HG02623 (cell line): ENCODE measurements around the gene RABGAP1L.

ENCODE experiments used
- ATAC-seq: cut with Tn5 transposase; IDR thresholded peaks from one replicate; pipeline ENCODE4 v1.9.1; 2021; ENCODE audit warnings: moderate library complexity; ENCODE audit not compliant: unreplicated experiment

The RABGAP1L gene

DNA sequence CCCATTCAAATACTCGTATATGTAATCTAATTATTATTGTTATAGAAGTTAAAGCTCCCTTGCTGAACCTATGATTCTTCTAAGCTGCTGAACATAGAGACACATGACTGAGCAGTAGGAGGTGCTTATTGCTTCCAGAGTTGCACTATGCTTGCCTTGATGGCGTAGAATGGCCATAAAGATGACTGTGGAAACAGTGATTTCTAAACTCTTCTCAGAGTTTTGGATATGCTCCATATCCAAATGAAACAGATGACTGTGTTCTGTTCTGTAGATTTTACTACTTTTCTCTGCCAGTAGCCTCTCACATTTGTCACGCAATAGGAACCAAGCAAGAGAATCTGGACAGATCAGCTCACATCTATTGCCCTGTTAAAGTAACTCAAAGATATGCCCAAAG, 752.3 kb downstream of the RABGAP1L start:
- ATAC-seq, result no peak

DNA sequence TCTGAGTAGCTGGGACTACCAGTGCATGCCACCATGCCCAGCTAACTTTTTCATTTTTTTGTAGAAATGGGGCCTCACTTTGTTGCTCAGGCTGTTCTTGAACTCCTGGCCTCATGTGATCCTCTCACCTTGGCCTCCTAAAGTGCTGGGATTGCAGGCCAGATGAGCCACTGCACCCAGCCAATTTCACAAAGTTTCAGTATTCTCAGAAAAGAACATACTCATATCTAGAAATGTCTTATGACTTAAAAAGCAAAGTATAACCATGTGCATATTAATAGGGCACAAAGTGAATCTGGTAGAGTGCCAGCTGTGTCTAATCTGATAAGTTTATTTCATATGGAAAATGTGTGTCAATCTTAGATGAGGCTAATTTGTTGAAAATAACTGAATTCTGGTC, 752.9 kb downstream of the RABGAP1L start:
- no peak for ATAC-seq

DNA sequence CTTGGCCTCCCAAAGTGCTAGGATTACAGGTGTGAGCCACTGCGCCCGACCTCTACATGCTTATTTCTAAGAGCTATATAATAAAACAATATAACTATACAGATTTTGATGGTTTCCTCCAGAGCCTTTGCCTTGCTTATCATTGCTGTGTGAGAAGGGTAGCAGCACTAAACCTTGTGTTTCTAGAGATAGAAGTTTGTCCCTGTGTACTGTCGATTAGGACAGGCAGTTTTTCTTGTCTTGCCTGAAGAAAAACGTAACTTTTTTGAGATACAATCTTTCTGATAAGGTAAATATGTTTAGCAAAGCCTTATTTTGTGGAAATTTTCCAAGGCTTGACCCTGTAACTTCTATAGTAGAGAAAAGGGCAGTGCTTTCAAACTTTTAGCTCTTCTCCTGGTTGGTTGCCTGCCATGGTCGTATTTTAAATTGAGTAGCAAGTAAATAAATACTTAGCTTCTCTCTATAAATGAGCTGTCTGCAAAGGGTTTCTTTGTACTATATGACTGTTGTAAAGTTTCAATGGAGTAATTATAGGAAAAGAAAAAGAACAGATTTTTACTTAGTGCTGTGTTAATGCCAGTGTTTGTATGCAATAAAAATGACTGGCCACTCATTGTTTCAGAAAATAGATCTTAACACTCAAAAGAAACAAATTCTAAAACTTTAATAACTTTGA, 754.0 kb downstream of the RABGAP1L start:
- no peak for ATAC-seq

DNA sequence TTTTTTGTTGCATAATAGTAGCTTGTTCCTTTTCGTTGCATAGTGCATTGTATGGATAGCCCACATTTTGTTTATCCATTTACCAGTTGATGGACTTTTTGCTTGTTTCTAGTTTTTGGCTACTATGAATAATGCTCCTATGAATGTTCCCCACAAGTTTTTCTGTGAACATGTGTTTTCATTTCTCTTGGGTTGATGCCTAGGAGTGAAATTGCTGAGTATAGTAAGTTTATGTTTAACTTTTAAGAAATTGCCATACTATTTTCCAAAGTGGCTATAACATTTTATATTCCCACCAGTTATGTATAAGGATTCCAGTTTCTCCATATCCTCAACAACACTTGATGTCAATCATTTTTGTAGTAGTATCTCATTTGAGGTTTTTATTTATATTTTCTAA, 755.7 kb downstream of the RABGAP1L start:
- no peak for ATAC-seq

- no peak for ATAC-seq
Observed at GRCh38 chr1:174916846-174917245, 757.5 kb downstream of the RABGAP1L start.

DNA sequence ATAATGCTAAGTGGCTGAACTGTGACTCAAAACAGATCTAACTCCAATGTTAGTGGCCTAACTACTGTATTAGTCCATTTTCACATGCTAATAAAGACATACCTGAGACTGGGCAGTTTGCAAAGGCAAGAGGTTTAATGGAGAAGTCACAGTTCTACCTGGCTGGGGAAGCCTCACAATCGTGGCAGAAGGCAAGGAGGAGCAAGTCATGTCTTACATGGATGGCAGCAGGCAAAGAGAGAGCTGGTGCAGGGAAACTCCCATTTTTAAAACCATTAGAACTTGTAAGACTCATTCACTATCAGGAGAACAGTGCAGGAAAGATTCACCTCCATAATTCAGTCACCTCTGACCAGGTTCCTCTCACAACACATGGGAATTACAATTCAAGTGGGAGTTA, 760.8 kb downstream of the RABGAP1L start:
- no peak for ATAC-seq

- ATAC-seq, result no peak
Observed at GRCh38 chr1:174922121-174922520, 762.8 kb downstream of the RABGAP1L start.

GRCh38 chr1:174923820-174924219, 764.5 kb downstream of the RABGAP1L start:
- ATAC-seq, result no peak

- no peak for ATAC-seq
Observed at GRCh38 chr1:174928541-174928940, 769.2 kb downstream of the RABGAP1L start.

- ATAC-seq, result no peak
Observed at GRCh38 chr1:174931214-174931613, 771.9 kb downstream of the RABGAP1L start.

DNA sequence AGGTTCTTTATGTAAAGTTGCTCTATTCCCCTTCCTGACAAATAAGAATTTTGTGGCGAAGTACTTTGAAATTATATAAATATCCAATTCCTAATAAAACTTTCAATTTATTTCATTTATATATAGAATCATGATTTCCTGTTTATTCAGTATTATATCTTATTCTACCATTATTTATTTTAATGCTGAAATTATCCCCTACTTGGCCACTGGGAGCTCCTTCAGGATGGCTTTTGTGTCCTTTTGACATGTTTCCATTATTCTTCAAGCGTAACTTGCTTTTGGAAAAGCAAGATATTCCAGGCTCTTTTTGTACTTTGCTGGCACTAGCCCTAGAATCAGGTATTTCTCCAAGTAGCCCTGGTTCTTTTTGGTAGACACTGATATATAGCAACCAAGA, 773.3 kb downstream of the RABGAP1L start:
- no peak for ATAC-seq

DNA sequence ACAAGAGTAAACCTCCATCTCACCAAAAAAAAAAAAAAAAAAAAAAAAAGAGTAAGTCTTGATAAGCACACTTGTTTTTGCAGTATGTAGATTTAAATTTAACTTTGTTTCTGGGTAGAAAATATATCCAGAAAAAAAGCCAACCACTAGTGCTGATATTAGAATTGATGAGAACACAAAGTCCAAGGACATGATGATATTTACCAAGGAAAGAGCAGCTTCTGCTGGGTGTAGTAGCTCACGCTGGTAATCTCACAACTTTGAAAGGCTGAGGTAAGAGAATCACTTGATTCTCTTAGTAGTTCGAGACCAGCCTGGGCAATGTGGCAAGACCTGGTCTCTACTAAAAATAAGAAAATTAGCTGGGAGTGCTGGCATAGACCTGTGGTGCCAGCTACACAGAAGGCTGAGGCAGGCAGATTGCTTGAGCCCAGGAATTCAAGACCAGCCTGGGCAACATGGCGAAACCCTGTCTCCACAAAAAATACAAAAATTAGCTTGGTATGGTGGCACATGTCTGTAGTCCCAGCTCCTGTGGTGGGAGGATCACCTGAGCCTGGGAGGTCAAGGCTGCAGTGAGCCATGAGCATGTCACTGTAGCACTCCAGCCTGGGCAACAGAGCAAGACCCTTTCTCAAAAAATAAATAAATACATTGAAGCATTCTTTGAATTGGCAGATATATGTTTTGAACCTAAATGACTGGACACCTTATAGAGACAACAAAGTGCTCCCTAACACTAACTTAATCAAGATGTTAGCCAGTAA, 776.8 kb downstream of the RABGAP1L start:
- ATAC-seq, result no peak

- no peak for ATAC-seq
Observed at GRCh38 chr1:174938281-174939007, 779.1 kb downstream of the RABGAP1L start.

DNA sequence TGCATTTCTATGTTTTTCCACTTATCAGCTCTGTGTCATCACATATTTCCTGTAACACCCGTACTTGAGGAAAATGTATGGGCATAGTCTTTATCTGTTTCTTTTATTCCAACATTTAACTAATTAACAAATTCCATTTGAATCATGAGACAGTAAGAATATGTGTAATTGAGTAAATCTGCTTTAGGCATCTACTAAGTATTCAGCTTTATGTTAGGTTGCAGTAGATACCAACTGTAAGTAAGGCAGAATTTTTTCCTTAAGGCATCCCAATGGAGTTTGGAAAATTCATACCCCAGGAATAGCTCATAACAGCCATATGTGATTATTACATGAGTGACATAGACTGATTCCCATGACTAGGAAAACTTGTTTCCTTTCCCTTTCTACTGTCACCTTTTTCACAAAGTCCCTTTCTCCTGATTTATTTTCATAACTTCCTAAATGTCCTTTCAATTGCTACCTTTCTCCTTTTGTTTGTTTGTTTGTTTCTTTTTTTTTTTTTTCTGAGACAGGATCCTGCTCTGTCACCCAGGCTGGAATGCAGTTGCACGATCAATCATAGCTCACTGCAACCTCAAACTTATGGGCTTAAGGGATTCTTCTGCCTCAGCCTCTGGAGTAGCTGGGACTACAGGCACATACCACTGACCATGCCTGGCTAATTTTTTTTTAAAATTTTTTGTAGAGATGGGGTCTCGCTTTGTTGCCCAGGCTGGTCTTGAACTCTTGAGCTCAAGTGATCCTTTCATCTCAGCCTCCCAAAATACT, 780.6 kb downstream of the RABGAP1L start:
- no peak for ATAC-seq

- ATAC-seq, result no peak
Observed at GRCh38 chr1:174940646-174941175, 781.4 kb downstream of the RABGAP1L start.

- no peak for ATAC-seq
Observed at GRCh38 chr1:174942547-174943255, 783.4 kb downstream of the RABGAP1L start.

DNA sequence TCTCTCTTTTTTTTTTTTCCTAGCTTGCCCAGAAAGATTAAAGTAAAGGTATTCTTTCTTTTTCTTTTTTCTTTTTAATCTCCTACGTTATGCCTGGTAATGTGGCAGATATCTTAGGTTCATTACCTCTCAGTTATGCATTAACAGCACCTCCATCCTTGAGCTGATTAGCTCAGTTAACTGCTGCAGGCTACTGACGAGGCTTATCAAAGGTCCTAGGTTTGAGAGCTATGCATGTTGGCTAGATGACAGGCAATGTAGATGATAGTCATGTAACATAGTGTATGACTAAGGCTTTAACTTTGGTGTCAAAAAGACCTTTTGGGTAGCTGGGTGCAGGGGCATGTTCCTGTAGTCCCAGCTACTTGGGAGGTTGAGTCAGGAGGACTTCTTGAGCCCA, 786.7 kb downstream of the RABGAP1L start:
- no peak for ATAC-seq

DNA sequence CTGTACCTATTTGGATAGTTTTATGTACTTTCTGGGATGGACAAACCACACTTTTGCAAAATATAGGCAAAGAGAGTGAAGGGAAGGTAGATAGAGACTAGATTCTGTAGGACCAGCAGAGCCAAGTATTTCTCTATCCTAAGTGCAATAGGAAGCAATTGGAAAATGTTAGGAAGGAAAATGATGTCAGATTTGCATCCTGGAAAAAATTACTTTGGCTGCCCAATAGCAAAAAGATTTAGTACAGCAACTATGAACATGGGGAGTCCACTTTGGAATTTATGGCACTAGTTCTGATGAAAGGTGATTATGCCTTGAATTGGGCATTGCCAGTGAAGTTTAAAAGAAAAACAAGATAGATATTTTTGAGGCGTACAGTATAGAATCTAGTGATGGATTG, 789.7 kb downstream of the RABGAP1L start:
- ATAC-seq, result no peak

GRCh38 chr1:174949645-174950044, 790.3 kb downstream of the RABGAP1L start:
- no peak for ATAC-seq
